Hepatic stellate cell (primary cell): ENCODE measurements around the gene MSX1.
A peak's percentile ranks its signal among the peaks of the same experiment; 100 is the strongest.

Experiments
- DNase-seq: peaks from one replicate; pipeline ENCODE4 v3.0.0; 2011; ENCODE audit warnings: low spot score

The MSX1 gene

DNA sequence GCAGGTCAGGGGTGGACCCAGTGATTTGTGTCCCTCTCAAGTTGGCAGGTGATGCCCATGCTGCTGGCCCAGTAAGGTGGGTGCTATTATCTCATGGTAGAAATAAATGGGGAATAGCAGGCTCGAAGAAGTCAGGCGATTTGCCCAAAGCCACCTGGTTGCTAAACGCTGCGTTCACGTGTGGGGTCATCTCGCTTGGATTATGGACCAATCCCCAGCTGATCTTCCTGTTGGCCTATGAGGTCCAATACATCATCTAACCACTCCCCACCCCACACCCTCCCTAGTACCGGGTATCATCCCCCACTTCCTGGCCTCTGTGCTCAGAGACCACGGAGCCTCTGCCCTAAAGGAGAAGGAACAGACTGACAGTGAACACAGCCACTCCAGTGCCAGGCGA lies 18.3 kb upstream of the MSX1 start:
- DNase-seq = no peak

DNA sequence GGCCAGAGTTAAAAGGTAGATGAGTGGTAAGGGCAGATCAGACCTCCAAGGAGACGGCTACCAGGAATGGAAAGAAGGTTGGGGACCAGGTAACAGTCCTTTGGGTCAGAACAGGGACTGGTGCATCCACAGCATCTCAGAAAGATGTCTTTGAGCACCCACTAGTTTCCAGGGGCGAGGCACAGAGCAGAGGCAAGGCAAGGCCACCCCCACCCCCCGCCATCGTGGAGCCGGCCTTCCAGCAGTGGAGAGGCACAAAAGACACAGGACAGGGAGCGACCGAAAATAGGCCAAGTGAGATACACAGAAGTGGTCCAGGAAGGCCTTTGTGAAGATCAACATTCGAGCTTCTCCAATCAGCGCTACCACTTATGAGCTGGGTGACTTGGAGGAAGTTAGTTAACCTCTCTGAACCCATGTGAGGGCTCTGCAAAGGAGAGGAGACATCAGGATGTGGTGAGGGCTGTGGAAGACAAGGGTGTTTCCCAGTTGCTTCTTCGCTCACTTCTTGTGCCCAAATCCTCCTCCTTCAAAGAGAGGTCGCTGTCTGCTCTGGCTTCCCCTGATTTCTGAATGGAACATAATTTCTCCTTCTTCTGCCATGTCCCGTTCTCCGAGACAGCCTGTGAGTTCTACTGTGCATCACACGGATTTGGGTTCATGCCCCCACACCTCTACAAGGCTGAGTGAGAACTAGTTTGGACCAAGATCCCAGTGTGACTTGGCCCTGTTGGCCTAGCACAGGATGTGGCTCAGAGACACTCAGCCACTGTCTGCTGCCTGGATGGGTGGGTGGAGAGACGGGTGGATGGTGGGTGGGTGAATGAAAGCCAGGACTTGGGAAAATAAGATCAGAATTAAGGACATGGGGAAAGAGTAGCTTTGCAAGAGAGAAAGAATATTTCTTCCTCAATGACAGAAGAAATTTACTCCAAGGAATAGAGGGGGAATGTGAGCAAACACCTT lies 16.7 kb upstream of the MSX1 start:
- no peak for DNase-seq

DNA sequence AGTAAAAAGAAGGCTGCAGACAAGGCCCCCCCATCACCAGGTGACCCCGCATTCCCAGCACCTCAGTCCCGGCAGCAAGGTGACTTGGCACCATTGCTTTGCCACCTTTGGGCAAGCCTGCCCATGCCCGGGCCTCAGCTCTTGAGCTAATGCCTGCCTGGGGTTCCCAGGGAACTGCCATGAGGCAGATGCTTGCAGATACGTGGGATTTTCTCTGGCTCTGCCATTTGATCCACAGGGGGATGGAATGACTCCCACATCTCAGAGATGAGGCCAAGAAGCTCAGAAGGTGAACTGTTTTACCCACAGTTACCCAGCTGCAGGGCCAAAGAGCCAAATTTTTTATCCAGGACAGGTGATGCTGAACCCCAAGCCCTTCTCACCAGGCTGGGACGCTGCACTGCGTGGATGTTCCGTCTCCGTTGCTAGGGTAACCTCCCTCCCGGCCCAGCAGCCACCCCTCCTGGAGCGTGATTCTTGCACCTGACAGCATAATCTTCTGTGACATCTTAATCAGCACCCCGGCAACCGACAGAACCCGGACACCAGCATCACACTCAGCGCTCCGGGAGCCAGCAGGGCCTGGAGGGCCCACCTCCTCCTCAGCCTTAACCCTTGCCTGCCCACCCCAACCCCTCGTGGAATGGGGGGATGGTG lies 15.7 kb upstream of the MSX1 start:
- DNase-seq = no peak

DNA sequence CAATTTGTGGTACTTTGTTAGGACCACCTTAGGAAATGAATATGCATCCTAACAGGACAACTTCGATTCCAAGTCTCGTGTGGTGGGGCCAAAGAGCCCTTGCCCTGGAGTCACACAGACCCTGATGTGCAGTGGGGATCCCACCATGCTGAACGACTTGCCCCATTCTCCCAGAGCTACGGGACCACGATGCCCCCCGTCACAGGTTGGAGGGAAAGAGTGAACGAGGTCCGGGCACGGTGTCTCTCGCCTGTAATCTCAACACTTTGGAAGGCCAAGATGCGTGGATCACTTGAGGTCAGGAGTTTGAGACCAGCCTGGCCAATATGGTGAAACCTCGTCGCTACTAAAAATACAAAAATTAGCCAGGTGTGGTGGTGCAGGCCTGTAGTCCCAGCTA lies 14.4 kb upstream of the MSX1 start:
- DNase-seq = no peak

DNA sequence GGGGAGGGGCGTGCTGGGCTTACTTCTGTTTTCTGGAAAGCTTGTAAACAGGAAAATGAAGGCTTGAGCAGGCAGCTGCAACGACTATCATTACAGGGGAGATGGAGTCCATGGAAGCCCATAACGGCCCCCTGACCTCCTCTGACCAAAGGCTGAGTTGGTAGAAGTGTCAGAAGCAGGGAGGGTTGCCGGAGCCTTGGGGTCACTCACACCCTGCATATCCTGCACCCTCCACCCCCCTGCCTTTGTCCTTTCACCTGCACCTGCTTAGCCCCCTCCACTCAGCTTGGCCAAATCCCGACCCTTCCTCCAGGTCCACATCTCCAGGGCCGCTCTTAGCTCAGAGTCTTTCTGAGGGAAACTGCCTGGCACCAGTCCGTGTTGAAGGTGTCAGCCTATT lies 12.5 kb upstream of the MSX1 start:
- DNase-seq = no peak

DNA sequence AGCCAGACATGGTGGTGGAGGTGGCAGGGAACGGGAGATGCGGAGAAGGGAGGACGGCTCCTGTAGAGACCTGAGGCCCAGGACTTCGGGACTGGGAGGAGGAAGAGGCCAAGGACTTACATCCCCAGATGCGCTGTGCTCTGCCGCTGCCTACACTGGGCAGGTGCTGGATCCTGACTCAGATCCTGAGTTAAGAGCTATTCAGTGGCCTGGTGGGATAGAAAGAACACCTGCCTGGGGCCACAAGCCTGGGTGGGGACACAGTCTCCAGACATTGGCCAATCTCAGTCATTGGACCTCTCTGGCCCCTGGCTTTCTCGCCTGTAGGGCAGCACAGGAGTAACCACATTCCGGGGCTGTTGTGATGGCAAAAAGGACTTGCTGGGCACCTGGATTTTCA lies 10.9 kb upstream of the MSX1 start:
- no peak for DNase-seq

DNA sequence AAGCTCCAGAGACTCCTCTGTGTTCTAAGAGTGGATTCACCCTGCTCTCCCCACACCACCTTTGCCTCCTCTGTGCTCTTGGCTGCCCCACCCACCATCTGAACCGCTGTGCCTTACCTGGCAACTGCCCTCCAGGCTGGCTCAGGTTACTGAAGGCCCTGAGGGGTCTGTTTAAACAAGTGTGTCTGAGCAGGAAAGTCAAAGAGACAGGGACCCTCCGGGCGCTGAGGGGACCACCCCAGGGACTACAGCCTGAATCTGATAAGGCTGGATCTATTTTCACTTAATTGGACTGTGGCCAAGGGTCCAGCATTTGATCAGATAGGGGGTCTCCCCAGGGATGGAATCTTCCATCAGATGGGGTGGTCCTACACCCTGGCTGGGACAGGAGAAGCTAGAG lies 10.4 kb upstream of the MSX1 start:
- DNase-seq = no peak

DNA sequence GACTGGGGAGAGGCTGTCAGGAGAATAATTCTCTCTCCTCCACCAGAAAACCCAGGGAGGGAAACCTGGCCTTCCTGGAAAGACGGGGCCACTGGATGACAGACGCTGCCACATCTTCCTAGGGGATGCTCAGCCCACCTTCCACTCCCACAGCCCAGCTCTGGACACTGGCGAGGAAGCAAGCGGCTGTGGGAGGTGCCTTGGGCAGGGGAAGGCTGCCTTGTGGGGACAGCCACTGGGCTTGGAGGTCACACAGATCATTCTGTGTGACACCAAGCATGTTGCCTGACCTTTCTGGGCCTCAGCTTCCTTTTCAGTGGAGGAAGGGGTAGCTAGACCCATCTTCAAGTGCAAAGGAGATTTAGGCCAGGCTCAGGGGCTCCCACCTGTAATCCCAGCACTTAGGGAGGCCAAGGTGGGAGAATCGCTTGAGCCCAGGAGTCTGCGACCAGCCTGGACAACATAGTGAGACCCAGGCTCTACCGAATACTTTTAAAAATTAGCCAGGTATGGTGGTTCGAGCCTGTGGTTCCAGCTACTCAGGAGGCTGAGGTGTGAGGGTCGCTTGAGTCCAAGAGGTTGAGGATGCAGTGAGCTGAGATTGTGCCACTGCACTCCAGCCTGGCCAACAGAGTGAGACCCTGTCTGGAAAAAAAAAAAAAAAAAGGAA lies 9.8 kb upstream of the MSX1 start:
- DNase-seq = no peak

DNA sequence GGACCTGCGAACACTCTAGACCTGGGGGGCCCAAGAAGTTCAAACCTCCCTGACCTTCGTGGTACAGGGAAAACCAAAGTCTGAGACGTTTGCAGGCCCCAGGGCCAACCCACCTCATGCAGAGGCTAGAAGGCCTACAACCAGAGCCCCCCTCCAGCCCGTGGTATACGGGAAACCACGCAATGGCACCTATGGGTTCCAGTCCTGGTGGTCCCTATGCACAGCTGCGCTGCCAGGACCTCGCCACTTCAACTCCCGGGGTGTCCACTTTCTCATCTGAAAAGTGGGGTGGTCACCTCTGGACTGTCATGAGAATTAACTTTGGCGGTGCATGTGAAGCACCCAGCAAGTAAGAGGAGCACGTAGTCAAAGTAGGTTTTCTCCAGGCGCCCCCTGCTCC lies 8.4 kb upstream of the MSX1 start:
- no peak for DNase-seq

DNA sequence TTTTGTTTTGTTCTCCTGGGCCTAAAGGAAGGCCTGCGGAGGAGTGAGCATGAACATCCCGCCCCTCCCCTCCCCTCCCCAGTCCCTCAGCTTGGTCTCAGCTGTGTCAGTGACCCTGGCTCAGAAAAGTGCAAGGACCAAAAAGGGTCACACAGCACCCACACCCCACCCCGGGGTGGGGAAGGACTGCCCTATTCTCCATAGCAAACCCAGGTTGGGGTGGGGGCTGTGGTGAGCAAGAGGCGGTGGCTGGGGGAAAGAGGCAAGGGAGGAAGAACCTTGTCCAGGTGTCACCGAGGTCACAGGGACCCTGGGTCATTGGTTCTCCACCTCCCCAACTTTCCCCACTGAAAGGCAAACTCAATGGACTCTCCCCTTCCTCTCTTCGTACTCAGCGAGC lies 7.6 kb upstream of the MSX1 start:
- no peak for DNase-seq

DNA sequence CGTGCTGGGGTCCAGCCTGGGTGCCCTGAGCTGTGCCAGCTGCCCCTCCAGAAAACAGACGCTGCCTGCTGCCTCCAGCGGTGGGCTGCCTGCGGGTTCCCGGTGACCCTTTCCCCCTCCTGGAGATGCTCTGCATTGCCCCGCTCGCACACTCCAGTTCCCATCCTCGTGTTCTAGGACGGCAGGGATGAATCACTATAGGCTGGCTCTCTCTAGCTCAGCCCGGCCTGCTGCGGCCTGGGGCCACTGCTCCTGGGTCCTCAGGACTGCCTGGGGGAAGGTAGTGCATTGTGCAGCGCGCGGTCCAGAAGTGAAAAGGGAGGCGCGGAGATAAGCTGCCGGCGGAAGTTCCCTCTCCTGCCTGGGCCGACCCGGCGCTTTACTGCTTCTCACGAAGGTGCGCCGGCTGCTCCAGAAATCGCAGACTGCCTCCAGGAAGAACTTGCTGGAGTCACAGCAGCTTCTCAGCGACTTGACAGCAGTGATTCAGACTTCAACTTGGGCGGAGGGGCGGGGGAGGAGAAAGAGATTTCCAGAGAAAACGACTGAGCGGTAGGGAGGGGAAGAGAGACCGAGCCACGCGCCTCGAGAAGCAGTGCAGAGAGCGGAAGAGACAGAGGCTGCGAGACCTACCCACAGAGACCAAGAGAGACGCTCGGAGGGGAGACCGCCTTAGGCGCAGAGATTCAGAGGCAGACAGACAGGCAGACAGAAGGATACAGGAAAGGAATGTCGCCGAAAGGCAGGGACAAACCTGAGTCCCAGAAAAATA lies 6.7 kb upstream of the MSX1 start:
- peak; percentile 73 for DNase-seq

DNA sequence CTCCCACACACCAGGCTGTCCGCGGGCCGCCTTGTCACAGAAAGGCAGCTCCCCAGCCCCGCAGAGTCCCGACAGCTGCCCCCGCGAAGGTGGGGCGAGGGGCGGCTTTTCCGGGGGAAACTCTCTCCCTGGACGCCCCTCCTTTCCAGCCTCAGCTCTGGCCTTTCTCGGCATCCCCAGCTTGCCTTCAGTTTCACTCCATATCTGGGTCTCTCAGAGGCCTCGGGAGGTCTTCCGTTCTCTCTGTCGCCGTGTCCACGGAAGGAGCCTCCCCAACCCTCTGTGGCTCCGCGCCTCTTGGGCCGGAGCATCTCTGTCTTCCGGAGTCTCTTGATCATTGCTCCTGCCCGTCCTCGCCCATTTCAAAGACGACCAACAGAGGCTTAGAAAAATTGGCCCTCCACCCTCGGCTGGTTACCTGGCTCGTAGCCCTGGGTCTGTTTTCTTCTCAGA lies 6.1 kb upstream of the MSX1 start:
- no peak for DNase-seq

DNA sequence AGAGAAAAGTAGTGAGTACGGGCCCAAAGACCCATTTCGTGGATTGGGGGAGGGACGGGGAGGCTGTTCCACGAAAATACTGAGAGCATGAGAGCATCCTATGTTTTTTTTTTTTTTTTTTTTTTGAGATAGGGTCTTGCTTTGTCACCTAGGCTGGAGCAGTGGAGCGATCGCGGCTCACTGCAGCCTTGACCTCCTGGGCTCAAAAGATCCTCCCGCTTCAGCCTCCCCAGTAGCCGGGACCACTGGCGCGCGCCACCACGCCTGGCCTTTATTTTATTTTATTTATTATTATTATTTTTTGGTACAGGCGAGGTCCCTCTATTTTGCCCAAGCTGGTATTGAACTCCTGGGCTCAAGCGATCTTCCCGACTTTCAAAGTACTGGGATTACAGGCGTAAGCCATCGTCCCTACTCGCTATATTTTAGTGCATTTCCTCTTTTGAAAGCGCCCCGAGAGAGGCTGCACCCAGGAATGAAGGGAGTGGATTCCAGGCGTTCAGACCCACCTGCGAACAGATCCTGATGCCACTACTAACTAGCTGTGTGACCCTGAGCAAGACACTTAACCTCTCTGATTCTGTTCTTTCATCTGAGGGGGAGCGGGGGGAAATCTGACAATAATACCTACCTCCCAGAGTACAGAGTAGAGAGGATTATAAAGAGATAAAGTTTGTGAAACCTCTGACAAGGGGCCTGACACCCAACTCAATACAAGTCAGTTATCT lies 5.4 kb upstream of the MSX1 start:
- DNase-seq = no peak

DNA sequence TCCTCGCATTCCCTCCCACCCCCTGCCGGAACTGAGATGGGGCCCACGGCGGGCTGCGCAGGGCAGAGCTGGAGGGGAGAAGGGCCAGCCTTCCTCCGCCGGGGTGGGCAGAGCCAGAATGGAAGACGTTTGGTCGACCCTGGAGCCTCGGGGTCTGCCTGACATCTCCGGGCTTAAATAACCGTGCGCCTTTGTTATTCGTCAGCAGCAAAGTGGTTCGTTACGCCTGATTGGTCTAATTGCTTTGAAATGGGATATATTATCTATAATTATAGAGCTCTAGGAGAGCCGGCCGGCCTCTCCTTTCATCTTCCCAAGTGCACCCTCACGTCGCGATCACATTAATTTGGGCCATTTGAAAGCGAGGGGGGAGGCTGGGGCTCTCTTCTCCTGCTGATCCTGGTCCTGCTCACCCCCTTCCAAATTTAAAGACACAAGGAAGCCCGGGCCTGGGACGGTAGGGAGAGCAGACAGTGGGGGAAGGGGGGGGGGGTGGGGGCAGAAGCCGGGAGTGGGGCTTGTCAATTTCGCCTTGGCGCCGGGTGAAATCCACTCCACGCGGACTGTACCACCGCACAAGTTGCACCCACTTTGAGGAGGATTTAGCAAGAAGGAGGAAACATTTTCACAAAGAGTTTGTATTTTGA lies 4.7 kb upstream of the MSX1 start:
- no peak for DNase-seq

DNA sequence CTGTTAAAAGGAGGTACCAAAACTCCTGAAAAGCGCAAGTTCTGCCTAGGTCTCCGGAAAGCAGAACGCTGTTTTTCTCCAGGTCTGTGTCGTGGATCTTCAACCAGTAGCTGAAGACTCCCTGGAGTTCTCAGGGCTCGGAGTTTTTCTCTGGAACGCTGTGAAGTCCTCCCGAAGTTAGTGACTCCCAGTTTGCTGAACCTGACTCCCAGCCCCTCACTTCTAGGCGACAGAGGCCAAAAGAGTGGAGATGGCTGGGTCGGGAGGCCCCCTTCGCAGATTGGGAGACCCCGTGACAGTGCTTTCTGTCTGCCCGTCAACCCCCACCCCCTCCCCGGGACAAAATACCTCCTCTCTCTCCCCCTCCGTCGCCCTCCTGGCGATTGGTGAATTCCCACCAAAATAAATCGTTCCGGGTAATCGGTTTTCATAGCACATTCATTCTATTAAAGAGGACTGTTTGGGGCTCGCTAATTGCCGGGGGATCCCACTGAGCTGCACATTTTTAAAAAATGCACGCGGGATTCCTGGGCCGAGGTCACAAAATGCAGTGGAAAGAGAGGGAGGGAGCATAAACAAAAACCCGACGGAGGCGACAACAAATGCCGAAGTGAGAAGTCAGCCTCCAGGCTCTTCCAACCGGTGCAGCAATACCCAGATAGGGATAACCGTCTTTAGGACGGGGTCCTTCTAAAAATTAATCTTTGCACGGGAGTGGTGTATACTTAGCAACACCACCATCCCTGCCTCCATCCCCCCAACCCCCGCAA lies 4.0 kb upstream of the MSX1 start:
- DNase-seq = no peak

DNA sequence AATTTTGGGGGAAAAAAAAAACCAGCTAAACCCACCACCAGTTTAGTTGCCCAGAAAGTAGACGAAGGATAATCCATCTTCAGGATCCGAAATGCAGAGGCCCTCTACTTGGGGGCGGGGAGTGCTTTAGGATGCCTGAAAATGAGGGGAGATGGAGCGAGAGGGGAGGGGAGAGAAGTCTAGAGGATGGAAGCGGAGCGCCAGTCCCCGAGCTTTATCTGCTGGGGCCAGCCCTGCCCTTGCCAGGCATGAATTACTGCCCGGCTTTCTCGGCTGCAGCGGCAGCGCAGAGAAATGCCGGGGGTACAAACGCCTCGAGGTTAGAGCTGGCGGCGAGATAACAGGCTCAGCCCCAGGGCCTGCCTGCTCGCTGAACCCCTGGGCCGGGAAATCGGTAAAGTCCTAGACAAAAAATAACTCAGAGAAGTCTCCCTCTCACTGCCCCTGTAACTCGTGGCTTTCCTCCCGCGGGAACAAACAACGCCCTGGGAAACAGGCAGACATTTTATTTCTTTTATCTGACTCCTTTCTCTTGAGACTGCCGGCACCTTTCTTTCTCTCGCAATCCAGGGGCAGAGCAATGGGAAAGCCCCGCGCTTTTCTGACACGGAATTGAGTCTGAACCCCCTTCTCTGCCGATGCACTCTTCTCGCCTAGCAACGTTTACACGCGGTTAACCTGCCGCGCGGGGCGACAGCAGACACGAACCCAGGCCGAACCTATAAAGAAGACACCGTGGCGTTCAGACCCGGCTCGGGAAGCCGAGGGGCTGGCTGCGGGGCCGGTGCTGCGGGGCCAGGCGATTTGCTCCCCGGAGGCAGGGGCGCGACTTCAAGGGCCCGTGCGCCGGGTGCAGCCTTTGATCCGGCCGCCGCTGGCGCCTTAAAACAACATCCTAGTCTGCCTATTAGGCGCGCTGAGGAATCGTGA lies 3.1 kb upstream of the MSX1 start:
- DNase-seq = no peak

DNA sequence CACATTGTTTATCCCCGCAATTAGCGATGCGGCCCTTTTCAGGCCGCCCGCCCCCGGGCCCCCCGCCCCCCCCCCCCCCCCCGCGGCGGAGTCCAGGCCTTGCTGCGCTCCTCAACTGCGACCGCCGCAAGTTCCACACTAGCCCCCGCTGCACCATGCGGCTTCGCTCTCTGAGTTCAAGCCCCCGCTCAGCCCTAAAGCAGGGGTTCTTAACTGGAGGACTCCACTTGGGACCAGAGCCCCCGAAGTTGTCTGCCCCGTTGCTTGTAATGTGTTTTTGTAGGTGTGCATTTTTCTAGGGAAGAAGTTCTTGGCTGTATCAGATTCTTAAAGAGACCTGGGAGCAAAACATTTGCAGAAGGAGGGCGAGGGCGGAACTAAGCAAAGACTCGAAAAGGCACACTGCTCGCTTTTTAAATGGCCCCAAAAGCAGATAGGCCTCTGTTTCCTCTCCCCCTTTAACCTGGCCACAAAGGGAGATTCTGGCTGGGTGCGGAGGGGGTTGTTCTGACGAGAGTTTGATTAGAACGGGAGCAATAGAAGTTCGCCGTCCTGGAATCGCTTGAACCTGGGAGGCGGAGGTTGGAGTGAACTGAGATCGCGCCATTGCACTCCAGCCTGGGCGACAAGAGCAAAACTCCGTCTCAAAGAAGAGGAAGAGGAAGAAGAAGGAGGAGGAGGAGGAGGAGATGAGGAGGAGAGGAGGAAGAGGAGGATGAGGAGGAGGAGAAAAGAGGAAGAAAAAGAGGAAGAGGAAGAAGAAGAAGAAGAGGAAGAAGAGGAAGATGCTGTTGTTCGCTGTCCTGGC lies 2.3 kb upstream of the MSX1 start:
- DNase-seq = no peak

DNA sequence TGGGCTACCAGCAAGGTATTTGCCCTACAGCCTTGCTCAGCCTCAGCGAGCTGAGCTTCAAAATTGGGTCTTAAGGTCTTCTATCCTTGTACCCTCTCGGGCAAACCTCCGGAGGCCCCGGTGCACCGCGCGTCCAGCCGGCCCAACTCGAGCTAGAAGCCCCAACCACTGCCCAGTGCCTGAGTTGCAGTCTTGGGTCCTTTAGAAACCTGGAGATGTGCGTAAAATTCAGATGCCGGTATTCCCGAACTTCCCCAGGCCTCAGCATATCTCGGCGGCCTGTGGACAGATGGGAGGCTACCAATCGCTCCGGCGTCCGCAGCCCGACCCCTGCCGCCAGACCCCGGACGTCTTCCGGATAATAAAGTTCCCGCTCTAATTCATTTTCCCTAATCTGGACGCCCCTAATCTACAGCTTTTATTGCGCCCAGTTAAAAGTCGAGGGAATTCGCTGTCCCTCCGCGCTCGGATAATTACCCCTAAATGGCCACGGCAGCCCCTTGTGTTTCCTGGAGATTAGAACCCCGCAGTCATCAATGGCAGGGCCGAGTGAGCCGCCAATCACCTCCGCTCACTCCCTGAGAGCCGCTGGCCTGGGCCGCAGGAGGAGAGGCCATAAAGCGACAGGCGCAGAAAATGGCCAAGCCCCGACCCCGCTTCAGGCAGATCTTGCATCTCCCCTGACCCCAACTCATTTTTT lies 1.5 kb upstream of the MSX1 start:
- DNase-seq = no peak
